DLD1 (cell line): Measurements from ENCODE around the gene ADGRF5.
"Not testable (repeated sequence)": the region's sequence is repeated elsewhere in the genome, so short reads cannot be mapped to it uniquely, and the experiment has no call there.

Experiments used
- in situ Hi-C: cut with HindIII; loops from 2 replicates; pipeline ENCODE4 v1.10.0; 2017; ENCODE audit warnings: low sequenced_read_pairs

ADGRF5 gene

DNA sequence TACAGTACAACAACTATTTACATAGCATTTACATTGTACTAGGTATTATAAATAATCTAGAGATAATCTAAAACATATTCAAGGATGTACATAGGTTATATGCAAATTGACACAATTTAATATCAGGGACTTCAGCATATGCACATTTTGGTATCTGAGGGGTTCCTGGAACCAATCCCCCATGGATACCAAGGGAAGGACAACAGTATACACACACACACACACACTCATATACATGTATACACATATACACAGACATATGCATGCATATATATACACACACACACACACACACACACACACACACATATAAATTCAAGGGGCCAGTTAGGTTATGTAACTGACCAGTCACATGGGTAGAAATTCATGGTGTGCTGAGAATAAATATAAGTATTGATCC lies 24.9 kb downstream of the ADGRF5 start:
- in situ Hi-C loops: no loop called here

DNA sequence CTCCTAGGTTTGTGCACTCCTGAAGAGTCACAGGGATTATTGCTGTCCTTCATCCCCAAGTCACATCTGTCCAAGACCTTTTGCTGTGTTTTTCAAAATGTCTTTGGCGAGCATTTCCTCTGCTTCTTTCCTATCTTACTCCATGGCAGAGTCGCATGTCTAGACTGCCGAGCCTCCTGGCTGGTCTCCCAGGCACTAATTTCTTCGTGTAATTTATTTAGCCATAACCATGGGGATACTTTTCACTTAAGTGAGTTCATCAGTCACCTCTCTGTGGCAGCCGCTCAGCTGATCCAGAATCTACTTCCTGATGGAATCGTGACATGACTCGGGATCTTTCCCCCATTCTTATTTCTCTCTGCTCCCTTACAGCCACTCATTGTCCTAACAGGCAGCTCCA lies 25.8 kb downstream of the ADGRF5 start:
- in situ Hi-C loops: no loop called here

DNA sequence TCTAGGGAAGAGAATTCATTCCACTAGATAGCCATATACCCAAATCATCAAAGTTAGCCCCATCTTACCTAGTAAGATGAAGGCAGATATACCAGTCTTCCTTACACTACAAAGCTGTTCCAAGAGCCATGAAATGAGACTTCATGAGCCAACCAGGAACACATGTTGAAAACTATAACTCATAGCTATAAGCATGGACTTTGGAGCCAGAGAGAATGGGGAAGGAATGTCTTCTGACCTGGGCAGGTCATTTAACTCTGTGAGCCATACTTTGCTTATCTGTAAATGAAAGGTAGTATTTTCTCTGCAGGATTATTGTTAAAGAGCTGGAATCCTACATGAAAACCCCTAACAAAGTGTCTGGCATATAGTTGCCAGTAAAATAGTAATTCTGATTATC lies 27.3 kb downstream of the ADGRF5 start:
- in situ Hi-C loops: no loop called here

DNA sequence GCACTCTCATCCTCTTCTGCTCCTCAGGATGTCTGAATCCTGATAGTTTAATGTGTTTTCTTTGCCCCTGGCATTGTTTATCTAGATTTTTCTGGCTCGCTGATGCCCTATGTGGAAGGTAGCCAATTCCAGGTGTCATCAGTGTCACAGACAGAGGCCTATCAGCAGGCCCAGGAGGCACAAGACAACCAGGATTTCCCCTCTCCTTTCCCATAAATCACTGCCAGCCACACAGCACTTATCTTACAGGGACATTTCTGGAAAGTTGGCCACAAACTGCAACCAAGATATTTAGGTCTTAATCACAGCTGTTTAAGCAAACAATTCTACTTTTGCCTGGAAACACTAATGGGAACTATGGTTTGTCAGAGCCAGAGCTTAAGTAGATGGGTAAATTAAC lies 28.1 kb downstream of the ADGRF5 start:
- in situ Hi-C loops: no loop called here

DNA sequence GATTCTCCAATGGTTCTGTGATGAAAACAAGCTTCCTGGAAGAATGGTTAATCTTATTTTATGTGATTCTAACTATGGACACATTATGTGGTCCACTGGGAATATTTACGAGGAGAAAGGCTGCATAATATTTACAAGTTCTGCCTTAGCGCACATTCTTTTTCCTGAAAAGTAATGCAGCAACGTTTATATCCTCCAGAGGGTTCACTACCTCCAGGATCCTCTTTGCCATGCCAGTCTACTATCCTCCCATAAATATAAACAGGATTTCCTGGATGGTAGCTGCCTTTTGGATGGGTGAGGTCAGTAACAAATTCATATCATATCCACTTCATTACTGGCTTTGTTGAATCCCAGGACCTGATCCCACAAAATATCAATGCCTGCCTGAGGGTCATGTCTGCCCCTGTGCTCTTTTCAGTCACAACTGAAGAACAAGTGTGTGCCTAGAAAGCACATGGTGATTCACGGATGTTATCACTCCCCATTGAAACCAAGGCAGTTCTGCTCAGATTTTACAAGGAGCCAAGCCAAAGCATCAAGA lies 30.4 kb downstream of the ADGRF5 start:
- in situ Hi-C loops: no loop called here

DNA sequence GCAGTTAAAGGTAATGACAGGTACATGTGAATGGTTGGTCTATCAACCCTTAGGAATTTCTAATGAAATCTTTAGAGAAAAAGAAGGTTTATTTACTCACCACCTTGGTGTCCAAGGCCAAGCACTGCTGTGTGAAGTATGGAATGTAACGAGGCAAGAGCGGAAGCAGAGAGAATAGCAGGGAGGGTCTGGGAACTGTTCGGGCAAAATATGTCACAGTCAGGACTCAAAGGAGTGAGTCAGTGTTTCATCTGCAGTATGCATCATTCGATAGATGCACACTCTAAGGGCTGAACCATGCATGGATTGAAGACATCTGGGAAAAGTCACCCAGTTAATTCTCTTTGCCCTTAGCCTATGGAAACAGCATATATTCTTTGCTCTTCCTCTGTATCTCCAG lies 33.2 kb downstream of the ADGRF5 start:
- in situ Hi-C loops: no loop called here

DNA sequence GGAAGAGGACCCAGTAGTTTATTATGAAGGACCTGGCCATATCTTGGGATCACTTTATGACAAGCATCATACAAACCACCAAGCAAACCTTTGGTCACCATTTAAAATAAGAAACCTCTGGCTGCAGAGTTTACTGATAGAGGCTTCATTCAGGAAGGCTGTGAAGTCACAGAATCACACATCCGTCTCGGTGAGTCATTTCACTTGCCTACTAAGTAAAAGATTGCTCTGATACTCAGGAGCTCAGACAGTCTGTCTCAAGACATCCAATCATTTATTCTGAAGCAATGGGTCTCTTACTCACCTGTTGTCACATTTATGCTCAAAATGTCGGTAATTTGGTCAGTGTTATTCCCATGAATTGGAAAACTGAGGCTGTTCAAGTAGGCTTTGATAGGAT lies 33.7 kb downstream of the ADGRF5 start:
- in situ Hi-C loops: no loop called here

DNA sequence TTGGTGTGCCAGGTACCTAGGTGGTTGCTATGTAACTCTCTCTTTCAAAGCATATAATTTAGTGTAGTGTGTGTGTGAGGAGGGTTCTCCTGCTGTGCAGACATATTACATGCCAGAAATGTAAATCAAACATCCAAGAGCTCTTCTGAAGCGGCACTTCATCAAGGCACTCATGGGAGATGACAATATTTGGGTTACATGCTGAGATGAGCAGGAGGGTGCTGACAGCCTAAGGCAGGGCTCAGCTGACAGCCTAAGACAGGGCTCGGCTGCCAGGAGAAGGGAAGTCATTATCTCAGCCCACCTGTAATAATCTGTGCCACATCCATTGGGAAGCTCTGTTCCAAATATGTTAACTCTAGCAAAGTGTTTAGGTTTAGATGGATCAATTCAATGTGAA lies 39.1 kb downstream of the ADGRF5 start:
- in situ Hi-C loops: no loop called here

DNA sequence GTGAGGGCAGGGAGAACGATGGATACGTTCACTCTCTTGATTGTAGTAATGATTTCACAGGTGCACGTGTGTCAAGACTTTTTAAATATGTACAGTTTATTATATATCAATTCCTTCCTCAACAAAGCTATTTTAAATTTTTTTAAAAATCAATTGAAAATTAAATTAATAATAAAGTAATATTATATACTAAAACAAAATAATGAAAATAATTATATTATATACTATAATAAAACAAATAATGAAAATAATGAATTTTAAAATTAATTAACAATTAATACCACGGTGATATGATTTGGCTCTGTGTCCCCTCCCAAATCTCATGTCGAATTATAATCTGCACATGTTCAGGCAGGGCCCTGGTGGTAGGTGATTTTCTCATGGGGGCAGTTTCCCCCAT lies 42.7 kb downstream of the ADGRF5 start:
- in situ Hi-C loops: no loop called here

DNA sequence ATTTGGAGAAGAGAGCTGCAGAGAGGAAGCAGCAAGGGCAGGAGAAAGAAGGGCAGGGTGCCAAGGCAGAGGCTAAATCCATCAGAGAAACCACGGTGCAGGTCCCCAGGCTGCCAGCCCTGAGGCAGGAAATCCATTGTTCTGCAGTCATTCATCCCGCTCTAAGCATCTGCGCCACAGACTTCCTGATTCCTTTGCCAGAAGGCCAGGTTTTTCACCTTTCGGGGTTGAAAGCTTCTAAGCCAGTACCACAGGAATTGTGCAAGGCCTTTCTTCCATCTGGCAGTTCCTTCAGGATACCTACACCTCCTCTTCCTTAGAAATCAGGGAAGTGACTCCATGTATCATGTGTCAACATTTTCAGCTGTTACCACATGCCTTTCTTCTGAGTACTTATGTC lies 45.6 kb downstream of the ADGRF5 start:
- in situ Hi-C loops: no loop called here

DNA sequence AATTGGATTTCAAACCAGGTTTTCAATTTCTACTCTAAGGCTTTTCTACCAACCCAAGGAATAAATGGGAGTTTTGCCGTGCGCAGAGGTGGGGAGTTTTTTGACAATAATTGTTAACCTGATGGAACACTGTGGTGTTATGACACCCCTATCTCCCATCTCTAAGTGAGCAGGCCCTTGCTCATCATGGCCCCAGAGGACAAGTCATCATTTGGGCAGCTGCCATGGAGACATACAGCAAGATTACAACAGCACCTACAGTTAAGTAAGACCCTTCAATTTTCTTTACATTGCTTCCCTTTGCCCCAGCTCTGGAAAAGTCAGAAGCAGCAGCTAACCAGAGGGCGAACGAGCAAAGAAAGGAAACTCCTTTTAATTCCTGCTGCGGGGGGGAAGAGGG lies 54.3 kb downstream of the ADGRF5 start:
- in situ Hi-C loops: no loop called here

DNA sequence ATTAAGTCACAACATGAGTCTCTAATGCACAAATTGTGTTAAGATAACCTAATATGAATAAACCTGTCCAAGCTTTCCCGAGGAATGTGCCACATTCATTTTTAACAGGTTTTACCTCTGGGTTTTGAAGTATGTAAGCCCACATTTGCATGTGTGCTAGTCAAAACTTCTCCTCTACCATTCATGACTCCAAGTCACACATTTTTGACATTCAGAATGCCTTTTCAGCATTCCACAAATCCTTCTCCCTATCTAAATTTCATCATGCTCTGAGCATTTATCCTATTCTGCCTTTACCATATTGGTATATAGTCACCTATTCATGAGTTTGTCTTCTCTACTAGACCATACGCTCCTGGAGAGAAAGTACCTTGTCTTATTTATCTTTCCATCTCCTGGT lies 56.5 kb downstream of the ADGRF5 start:
- in situ Hi-C loops: no loop called here

DNA sequence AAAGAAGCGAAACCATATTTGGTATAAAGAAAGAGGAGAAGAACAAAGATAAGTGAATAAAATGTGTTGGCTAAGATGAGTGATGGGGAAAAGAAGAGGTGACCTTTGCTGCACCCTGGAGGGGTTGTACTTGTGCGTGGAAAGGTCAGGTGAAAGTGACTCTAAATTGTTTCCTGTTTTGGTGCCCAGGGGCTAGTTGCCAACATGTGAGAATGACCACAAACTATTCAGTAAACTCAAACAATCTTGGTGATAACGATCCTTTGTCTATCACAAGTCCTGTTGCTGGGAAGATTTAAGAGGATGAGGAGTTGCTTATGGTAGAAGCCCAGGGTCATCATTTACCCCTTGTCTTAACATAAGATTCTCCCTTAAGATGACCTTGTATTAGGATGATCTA lies 57.9 kb downstream of the ADGRF5 start:
- in situ Hi-C loops: no loop called here

DNA sequence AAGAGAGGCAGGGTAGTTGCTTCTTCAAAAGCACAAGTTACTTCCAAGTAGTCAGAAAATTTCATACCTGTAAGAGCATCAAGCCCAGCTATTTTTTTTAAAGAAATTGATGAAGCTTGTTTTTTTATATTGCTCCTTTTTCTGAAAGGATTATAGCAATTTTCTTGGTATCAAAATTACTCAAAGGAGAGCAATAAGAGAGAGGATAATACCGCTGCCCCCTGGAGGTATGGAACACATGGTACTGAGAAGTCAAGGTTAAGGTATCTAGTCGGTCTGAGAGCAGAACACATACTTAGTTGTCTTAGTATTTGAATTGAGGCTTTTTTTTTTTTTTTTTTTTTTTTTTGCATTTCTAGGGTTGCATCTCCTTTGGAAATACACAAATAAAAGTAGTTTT lies 59.4 kb downstream of the ADGRF5 start:
- in situ Hi-C loops: no loop called here

DNA sequence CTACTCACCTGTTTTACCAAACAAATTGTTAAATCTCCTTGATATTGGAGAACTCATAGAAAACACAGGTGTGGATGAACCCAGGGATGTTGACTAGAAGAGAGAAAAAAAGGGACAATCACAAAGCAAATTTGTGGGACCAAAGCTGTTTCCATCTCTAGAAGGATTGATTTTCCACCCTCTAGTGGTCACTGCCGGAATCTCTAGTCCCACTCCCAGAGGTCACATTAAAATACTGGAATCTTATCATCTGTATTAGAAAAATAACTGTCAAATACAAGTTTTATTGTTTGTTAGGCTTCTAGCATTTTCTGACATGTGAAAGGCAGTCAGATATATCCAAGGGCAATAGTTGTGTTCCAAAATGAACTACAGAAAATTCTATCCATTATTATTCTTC lies 65.8 kb downstream of the ADGRF5 start:
- in situ Hi-C loops: not testable (repeated sequence)

DNA sequence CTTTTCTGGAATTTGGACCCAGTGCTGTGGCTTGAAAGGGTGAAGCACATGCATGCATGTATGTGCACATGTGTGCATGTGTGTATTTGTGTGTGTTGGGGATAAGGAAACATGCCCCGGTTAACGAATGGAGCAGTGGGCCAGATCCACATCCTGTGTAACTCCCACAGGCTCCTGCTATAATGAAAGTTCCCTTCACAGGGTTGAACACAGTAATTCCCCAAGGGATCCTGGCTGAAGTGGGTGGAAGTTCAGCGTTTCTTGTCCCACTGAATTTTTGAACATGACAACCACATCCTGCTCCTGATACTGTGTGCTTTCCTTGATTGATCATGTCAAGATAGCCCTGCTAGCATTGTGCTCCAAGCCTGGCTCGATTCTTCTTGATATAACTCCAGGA lies 70.2 kb downstream of the ADGRF5 start:
- in situ Hi-C loops: not testable (repeated sequence)

DNA sequence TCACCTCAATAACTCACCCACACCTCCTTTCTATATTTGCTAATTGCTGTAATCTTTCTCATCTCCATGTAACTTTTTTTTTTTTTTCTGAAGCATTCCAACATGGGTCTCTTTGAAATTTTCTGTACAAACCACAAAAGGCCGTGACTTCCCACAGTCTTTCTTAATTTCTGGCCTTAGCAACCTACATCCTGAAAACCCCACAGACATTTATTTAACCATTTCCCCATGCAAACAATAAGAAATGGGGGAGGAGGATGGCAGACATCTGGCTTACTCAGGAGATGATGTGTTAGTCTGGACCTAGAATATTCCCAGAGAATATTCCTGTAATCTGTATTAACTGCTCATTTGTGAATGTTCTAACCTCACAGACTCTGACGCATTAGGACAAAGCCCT lies 70.9 kb downstream of the ADGRF5 start:
- in situ Hi-C loops: no loop called here

DNA sequence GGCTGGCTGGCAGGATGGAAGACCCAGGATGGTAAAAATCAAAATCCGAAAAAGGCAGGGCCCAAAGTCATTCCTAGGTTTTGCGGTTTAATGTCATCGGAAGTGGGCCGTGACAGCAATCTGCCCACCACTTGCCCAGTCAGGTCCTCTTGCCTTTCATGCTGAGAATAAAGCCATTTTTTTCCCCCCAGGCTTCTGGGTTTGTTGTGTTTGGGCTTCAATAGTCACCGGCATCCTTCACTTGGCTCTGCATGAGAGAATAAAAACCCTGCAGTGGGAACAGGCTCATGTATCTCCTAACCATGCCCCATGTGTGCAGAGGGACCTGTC lies 72.4 kb downstream of the ADGRF5 start:
- in situ Hi-C loops: no loop called here

DNA sequence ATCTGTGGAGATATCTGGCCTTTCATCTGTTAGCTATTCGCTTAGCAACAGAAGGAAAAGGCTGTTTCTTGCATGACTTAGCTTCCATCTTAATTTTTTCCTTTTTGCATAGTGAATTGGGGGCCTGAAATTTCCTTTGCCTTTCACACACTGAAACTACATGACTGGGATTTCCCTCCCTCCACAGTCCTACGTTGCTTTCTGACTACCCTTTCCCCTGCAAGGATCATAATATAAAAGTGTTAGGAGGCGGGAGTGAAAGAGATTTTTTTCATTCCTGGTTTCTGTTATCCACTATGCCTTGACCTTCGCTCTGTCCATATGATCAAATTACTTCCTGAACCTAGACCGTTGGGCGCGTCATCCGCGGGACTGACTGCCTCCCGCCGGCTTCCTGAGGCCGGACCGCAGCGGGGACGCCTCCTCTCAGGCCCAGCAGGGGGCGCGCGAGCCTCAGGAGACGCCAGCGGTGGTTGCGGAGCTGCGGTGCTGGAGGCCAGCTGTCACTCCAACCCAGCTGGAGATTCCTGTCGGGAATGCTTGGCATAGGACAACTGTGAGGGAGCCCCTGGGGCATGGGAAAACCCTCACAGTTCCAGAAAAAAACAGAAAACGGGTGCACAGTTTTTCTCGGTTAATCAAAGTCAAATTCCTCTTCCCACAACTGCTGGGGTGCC lies 72.9 kb downstream of the ADGRF5 start:
- in situ Hi-C loops: no loop called here

DNA sequence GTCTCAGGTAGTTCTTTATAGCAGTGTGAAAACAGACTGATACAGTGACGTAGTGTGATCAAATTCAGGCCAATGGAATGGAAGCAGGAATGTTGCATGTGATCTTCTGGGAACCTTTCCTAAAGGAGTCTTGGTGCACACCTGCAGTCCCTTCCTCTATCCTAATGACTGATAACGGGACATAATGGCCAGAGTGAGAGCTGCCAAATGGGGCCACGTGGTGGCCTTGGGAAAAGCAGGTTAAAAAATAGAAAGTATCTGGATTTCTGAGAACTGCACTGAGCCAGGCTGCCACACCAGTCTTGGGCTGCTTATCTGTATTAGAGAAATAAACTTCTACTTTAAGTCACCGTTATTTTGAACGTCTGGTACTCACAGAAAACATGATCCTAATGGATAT lies 76.6 kb downstream of the ADGRF5 start:
- in situ Hi-C loops: no loop called here

DNA sequence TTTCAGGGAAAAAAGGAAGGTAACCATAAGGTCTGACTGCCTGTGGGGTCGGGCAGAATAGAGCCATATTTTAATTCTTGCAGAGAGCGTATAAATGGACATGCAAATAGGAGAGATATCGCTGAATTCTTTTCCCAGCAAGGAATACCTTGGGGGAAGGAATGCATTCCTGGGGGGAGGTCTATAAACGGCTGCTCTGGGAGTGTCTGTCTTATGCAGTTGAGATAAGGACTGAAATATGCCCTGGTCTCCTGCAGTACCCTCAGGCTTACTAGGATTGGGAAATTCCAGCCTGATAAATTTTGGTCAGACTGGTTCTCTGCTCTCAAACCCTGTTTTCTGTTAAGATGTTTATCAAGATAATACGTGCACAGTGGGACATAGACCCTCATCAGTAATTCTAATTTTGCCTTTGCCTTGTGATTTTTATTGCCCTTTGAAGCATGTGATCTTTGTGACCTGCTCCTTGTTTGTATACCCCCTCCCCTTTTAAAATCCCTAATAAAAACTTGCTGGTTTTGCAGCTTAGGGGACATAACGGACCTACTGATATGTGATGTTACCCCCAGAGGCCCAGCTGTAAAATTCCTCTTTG lies 79.4 kb downstream of the ADGRF5 start:
- in situ Hi-C loops: not testable (repeated sequence)

DNA sequence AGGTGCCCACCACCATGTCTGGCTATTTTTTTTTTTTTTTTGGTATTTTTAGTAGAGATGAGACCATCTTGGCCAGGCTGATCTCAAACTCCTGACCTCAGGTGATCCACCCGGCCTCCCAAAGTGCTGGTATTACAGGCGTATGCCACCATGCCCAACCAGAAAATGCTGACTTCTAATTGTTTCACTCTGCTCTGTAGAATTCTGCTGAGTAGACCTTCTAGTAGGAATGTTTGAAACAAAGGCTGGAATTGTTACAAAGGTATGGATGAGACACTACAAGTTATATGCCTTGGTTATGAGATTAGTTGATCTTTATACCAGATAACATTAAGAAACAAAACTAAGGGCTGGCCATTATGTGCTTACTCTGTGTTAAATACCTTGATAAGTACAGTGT lies 83.7 kb downstream of the ADGRF5 start:
- in situ Hi-C loops: no loop called here

DNA sequence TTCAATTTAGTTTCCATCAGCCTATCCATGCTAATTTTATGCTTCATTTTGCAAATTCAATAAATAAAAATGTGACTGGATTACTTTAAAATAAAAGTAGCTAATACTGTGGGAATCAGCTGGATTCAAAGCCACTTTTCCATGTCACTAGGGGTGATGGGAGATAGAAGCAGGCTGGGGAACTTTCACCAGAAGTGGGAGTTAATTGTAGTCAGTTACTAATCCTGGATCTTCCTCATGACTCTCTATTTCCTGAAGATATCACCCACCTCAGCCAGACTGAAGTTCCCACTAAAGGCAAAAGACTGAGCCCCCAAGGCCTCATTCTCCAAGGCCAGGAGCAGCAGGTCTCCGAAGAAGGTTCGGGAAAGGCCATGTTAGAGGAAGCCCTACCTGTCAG lies 86.7 kb downstream of the ADGRF5 start:
- in situ Hi-C loops: not testable (repeated sequence)
